Transverse colon (tissue), 4 donors: ENCODE measurements around the gene MXD4.
"Not testable (repeated sequence)": the region's sequence is repeated elsewhere in the genome, so short reads cannot be mapped to it uniquely, and the experiment has no call there.

Experiments
- CTCF ChIP-seq, 5 experiments: fragments of 200-600 bp in 3 of 5; fragments of 450-650 bp in 2 of 5; sonication (generic) in 3 of 5; IDR thresholded peaks; 1 replicate in 2 of 5; 2 replicates in 3 of 5; pipeline ENCODE4 v1.5.1; 2016 to 2017; ENCODE audit warnings: antibody characterized with exemption in 5 of 5, inconsistent platforms in 3 of 5, mild to moderate bottlenecking in 2 of 5, moderate library complexity in 1 of 5
- EP300 ChIP-seq: sonication (generic); formaldehyde crosslinking; IDR thresholded peaks from one replicate; pipeline ENCODE4 v1.6.1; 2017; ENCODE audit warnings: antibody characterized with exemption, low read depth
- POLR2AphosphoS5 ChIP-seq, 3 donors: sonication (generic); formaldehyde crosslinking; IDR thresholded peaks; one replicate each; pipeline ENCODE4 v1.6.1; 2016; ENCODE audit warnings: antibody characterized with exemption in 3 of 3

GRCh38 chr4:2221378-2221777 lies 40.5 kb downstream of the MXD4 start:
- not testable (repeated sequence) for TF ChIP-seq CTCF (IDR thresholded peaks at IDR 0.05); POLR2AphosphoS5 (IDR thresholded peaks at IDR 0.05); EP300
